ENCODE results near the gene TAF10. TPM values are rescaled to one million over a fixed set of nuclear protein-coding genes. Genes with fewer than 3 reads are reported as not detected.

The TAF10 gene
- total RNA-seq, 1 donor from 2014 or later, result 143 TPM

DNA sequence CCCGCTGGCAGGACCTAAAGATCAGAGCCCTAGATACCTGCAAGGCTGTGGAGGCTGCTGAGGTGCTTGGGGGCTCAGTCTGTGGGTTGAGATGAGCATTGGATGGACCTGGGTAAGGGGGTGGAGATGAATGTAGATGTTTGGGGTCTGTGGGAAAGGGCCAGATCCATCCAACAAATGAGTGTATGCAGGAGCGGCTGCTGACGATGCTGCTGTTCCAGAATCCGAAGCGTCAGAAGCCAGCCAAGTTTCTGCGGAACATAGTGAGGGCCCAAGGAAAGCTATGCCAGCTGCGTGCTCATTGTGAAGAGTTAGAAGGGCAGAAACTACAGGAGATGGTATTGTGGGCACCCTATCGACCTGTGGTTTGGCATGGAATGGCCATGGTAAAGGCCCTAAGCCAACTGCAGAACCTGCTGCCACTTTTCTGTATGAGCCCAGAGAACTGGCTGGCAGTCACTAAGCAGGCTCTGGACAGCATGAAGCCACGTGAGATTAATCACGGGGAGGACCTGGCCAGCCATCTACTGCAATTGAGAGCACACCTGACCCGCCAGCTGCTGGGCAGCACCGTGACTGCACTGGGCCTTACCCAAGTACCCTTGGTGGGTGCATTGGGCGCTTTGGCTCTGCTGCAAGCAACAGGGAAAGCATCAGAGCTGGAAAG lies 45.2 kb downstream of the TAF10 start:
- peaks cover 6% of the 10 kb centered on the region for H3K36me3 Mint-ChIP-seq (ENCODE audit: low read depth)
- H3K27me3 Mint-ChIP-seq (ENCODE audit: low read depth), result no peaks in the 10 kb centered on the region
- TF ChIP-seq, protein P1, sequence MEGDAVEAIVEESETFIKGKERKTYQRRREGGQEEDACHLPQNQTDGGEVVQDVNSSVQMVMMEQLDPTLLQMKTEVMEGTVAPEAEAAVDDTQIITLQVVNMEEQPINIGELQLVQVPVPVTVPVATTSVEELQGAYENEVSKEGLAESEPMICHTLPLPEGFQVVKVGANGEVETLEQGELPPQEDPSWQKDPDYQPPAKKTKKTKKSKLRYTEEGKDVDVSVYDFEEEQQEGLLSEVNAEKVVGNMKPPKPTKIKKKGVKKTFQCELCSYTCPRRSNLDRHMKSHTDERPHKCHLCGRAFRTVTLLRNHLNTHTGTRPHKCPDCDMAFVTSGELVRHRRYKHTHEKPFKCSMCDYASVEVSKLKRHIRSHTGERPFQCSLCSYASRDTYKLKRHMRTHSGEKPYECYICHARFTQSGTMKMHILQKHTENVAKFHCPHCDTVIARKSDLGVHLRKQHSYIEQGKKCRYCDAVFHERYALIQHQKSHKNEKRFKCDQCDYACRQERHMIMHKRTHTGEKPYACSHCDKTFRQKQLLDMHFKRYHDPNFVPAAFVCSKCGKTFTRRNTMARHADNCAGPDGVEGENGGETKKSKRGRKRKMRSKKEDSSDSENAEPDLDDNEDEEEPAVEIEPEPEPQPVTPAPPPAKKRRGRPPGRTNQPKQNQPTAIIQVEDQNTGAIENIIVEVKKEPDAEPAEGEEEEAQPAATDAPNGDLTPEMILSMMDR (conservative IDR thresholded peaks at IDR 0.05), result no peak
- H3K9me3 Mint-ChIP-seq, result no peaks in the 10 kb centered on the region
- H3K4me1 Mint-ChIP-seq, result no peaks in the 10 kb centered on the region
- H3K4me3 Mint-ChIP-seq, result no peak overlapping the region
- no peak overlapping the region for H3K27ac Mint-ChIP-seq (ENCODE audit: unreplicated experiment)
- DNase-seq (ENCODE audit: low read depth, low spot score), result no peak

- Mint-ChIP-seq H3K36me3 (ENCODE audit: low read depth) (peaks cover 6% of the 10 kb centered on the region), H3K4me3 (no peak overlapping the region), H3K27me3 (ENCODE audit: low read depth) (no peaks in the 10 kb centered on the region), H3K9me3 (no peaks in the 10 kb centered on the region), H3K4me1 (no peaks in the 10 kb centered on the region), H3K27ac (ENCODE audit: unreplicated experiment) (peak overlapping the region; percentile 29)
- no peak for DNase-seq (ENCODE audit: low read depth, low spot score)
- TF ChIP-seq, protein P1 (conservative IDR thresholded peaks at IDR 0.05), result no peak
Measured at GRCh38 chr11:6565988-6566703, 45.9 kb downstream of the TAF10 start.

DNA sequence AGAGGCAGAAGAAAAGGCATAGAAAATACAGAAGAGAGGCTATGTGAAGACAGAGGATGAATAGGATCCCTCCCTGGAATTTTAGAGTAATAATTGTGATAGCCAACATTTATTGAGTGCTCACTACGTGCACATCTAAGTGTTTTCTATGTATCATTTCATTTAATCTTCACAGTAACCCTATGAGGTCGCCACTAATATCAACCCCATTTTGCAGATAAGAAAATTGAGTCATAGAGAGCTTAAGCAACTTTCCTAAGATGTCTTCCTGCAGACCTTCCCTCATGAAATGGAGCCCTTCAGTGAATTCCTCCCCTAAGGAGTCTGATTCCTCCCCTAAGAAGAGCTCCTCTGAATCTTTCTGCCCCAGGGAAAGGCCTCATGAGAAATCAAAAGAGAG lies 46.7 kb downstream of the TAF10 start:
- H3K36me3 Mint-ChIP-seq (ENCODE audit: low read depth), result peaks cover 6% of the 10 kb centered on the region
- DNase-seq (ENCODE audit: low read depth, low spot score), result no peak
- H3K4me3 Mint-ChIP-seq, result no peak overlapping the region
- TF ChIP-seq, protein P1 (conservative IDR thresholded peaks at IDR 0.05), result no peak
- no peaks in the 10 kb centered on the region for H3K4me1 Mint-ChIP-seq
- no peak overlapping the region for H3K27ac Mint-ChIP-seq (ENCODE audit: unreplicated experiment)
- no peaks in the 10 kb centered on the region for H3K9me3 Mint-ChIP-seq
- no peaks in the 10 kb centered on the region for H3K27me3 Mint-ChIP-seq (ENCODE audit: low read depth)

DNA sequence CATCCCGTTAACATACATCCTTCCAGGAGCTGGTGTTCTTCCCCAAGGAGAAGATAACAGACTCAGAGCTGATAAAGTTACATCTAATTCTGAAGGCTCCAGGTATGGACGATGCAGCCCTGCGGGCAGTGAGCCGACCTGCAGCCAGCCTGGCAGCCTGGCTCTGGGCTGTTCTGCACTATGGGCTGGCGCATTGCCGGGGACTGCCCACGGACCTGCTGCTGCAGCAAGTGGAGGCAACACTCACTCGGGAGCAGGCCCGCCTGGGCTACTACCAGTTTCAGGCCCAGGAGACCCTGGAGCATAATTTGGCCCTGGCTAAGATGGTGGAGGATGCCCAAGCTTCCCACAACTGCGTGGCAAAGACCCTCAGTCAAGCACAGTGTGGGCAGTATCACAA lies 48.3 kb downstream of the TAF10 start:
- Mint-ChIP-seq H3K4me1 (no peaks in the 10 kb centered on the region), H3K9me3 (no peaks in the 10 kb centered on the region), H3K36me3 (ENCODE audit: low read depth) (no peaks in the 10 kb centered on the region), H3K27me3 (ENCODE audit: low read depth) (no peaks in the 10 kb centered on the region), H3K4me3 (no peak overlapping the region), H3K27ac (ENCODE audit: unreplicated experiment) (no peak overlapping the region)
- TF ChIP-seq, protein P1 (conservative IDR thresholded peaks at IDR 0.05), result no peak
- DNase-seq (ENCODE audit: low read depth, low spot score), result no peak

DNA sequence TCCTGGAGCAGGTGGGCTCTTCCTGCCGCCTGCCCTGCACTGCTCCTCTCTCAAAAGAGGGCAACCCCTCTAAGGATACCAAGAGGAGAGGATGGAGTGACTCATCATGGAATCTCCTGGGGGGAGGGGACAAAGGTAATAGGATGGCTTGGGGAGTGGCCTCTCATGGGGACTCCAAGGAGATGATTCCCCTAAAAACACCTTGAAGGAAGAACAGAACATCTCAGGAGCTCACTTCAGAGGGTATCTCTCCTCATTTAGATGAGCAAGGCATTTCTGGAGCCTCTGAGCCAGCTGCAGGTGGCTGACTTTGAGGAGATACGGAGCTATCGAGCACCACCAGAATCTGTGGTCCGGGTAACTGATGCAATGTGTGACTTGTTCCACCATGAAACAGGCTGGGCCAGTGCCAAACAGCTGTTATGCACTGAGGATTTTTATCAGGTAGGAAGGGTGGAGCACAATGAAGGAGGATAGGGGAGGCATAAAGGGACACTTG lies 48.8 kb downstream of the TAF10 start:
- Mint-ChIP-seq H3K4me3 (no peak overlapping the region), H3K9me3 (no peaks in the 10 kb centered on the region), H3K27me3 (ENCODE audit: low read depth) (no peaks in the 10 kb centered on the region), H3K27ac (ENCODE audit: unreplicated experiment) (no peak overlapping the region), H3K4me1 (no peaks in the 10 kb centered on the region), H3K36me3 (ENCODE audit: low read depth) (no peaks in the 10 kb centered on the region)
- TF ChIP-seq, protein P1 (conservative IDR thresholded peaks at IDR 0.05), result no peak
- DNase-seq (ENCODE audit: low read depth, low spot score), result no peak
